CD14-positive monocyte (primary cell): ENCODE data around the gene THSD7B. TPM values are rescaled to one million over a fixed set of nuclear protein-coding genes. Genes with fewer than 3 reads are reported as not detected.
"Not testable (repeated sequence)": the region's sequence is repeated elsewhere in the genome, so short reads cannot be mapped to it uniquely, and the experiment has no call there.

Experiments used
- DNase-seq, 3 donors: peaks; one replicate each; pipeline ENCODE4 v3.0.0-alpha.2; 2011 to 2022
- H2AFZ ChIP-seq: 2 replicates; pipeline ENCODE4 v1.6.0; 2012; ENCODE audit warnings: mild to moderate bottlenecking, low read depth, low read length, inconsistent platforms; ENCODE audit not compliant: insufficient read depth, poor library complexity, severe bottlenecking
- H3K27ac ChIP-seq, 2 donors: 1 replicate in 1 of 2; 2 replicates in 1 of 2; pipeline ENCODE4 v1.5.1; 2012 to 2013; ENCODE audit warnings: low read length in 2 of 2, control low read depth in 1 of 2, inconsistent platforms in 1 of 2, low read depth in 1 of 2, mild to moderate bottlenecking in 1 of 2
- H3K27me3 ChIP-seq, 2 donors: one replicate each; pipeline versions ENCODE4 v1.6.0 to v1.6.1; 2011 to 2013; ENCODE audit warnings: low read length in 2 of 2; ENCODE audit not compliant: control insufficient read depth in 2 of 2, insufficient read depth in 2 of 2
- H3K36me3 ChIP-seq, 2 donors: replicated peaks in 1 of 2; 1 replicate in 1 of 2; 2 replicates in 1 of 2; pipeline versions ENCODE4 v1.5.1 to v1.6.1; 2012 to 2013; ENCODE audit warnings: low read length in 2 of 2, control low read depth in 1 of 2, inconsistent platforms in 1 of 2, mild to moderate bottlenecking in 1 of 2; ENCODE audit not compliant: insufficient read depth in 2 of 2, control insufficient read depth in 1 of 2
- H3K4me1 ChIP-seq, 2 donors: 1 replicate in 1 of 2; 2 replicates in 1 of 2; pipeline versions ENCODE4 v1.5.1 to v1.6.1; 2012 to 2013; ENCODE audit warnings: low read length in 2 of 2, control low read depth in 1 of 2, inconsistent platforms in 1 of 2, mild to moderate bottlenecking in 1 of 2, moderate library complexity in 1 of 2; ENCODE audit not compliant: insufficient read depth in 2 of 2, control insufficient read depth in 1 of 2
- H3K4me2 ChIP-seq: replicated peaks from 2 replicates; pipeline ENCODE3; 2012; ENCODE audit warnings: low read length, moderate library complexity, mild to moderate bottlenecking; ENCODE audit not compliant: poor library complexity, severe bottlenecking; ENCODE audit errors: extremely low read depth
- H3K4me3 ChIP-seq, 3 experiments: fragments of 200-600 bp in 1 of 3; sonication (generic) in 1 of 3; replicated peaks in 1 of 3; 1 replicate in 2 of 3; 2 replicates in 1 of 3; pipeline ENCODE4 v1.5.1; 2011 to 2013; ENCODE audit warnings: low read length in 3 of 3, mild to moderate bottlenecking in 3 of 3, control low read depth in 2 of 3, low read depth in 2 of 3, inconsistent platforms in 1 of 3, moderate library complexity in 1 of 3
- H3K79me2 ChIP-seq: 2 replicates; pipeline ENCODE4 v1.6.0; 2012; ENCODE audit warnings: mild to moderate bottlenecking, control low read depth, inconsistent platforms, low read length, moderate library complexity; ENCODE audit not compliant: insufficient read depth
- H3K9ac ChIP-seq: 2 replicates; pipeline ENCODE4 v1.6.0; 2017; ENCODE audit warnings: low read length, mild to moderate bottlenecking; ENCODE audit not compliant: insufficient read depth, poor library complexity, severe bottlenecking
- H3K9me3 ChIP-seq, 2 donors: replicated peaks in 1 of 2; 1 replicate in 1 of 2; 2 replicates in 1 of 2; pipeline versions ENCODE4 v1.5.1 to v1.6.1; 2012 to 2013; ENCODE audit warnings: low read length in 2 of 2, control low read depth in 1 of 2; ENCODE audit not compliant: control insufficient read depth in 1 of 2, insufficient read depth in 1 of 2
- H4K20me1 ChIP-seq: 2 replicates; pipeline ENCODE4 v1.6.0; 2012; ENCODE audit warnings: mild to moderate bottlenecking, low read length, control low read depth, moderate library complexity; ENCODE audit not compliant: insufficient read depth
- H3K27ac Mint-ChIP-seq, 7 donors: one replicate each; pipeline ENCODE4 v1.8.0; 2020; ENCODE audit warnings: mild to moderate bottlenecking in 7 of 7, mixed read lengths in 7 of 7, moderate library complexity in 6 of 7, inconsistent platforms in 2 of 7
- H3K27me3 Mint-ChIP-seq, 3 donors: one replicate each; pipeline ENCODE4 v1.8.0; 2021 to 2022; ENCODE audit warnings: low read depth in 3 of 3, mild to moderate bottlenecking in 3 of 3, mixed read lengths in 3 of 3, moderate library complexity in 3 of 3, inconsistent platforms in 1 of 3
- H3K36me3 Mint-ChIP-seq, 2 donors: one replicate each; pipeline ENCODE4 v1.8.0; 2020; ENCODE audit warnings: mixed read lengths in 2 of 2, inconsistent platforms in 1 of 2, mild to moderate bottlenecking in 1 of 2
- H3K4me1 Mint-ChIP-seq: one replicate; pipeline ENCODE4 v1.8.0; 2020; ENCODE audit warnings: mild to moderate bottlenecking, mixed read lengths
- H3K4me3 Mint-ChIP-seq, 2 donors: one replicate each; pipeline ENCODE4 v1.8.0; 2020; ENCODE audit warnings: mild to moderate bottlenecking in 2 of 2, mixed read lengths in 2 of 2, moderate library complexity in 1 of 2
- H3K9me3 Mint-ChIP-seq, 7 donors: one replicate each; pipeline ENCODE4 v1.8.0; 2020 to 2022; ENCODE audit warnings: mixed read lengths in 7 of 7, mild to moderate bottlenecking in 6 of 7, moderate library complexity in 6 of 7, inconsistent platforms in 2 of 7
- WGBS: methylation state at CpG from one replicate; pipeline ENCODE4 v1.1.5; 2013; ENCODE audit warnings: missing lambda C conversion rate; ENCODE audit not compliant: insufficient coverage; 5-methylcytosine and 5-hydroxymethylcytosine counted together
- intact Hi-C, 2 donors: fragments of 100-400 bp; cut with micrococcal nuclease; formaldehyde crosslinking; loops; one replicate each; pipeline versions ENCODE4 v1.15.0 to v1.15.1; 2023
- polyA plus RNA-seq, 3 donors: library from polyadenylated mRNA; depleted of rRNA in 1 of 3; unstranded in 2 of 3; stranded (reverse) in 1 of 3; fragments of 300-500 nt in 2 of 3; fragments of >200 nt in 1 of 3; fragmentation: Illumina TruSeq in 2 of 3; gene quantifications; 1 replicate in 2 of 3; 2 replicates in 1 of 3; pipeline ENCODE4 v1.2.3, GENCODE V29; 2012 to 2021
- TF ChIP-seq, protein P1 (sequence below): fragments of 200-600 bp; IDR thresholded peaks from one replicate; pipeline ENCODE4 v1.8.0; 2022; ENCODE audit warnings: antibody characterized with exemption, mild to moderate bottlenecking

The THSD7B gene
- polyA plus RNA-seq, 3 donors, result not detected

- Histone ChIP-seq H3K9me3 (peaks cover 0 to 7% of the 10 kb centered on the region in 2 donors), H3K4me1 (no peaks in the 10 kb centered on the region), H3K36me3 (no peaks in the 10 kb centered on the region), H3K9ac (no peak overlapping the region), H2AFZ (no peak overlapping the region), H3K4me3 (no peak overlapping the region), H3K4me2 (no peak overlapping the region), H3K27ac (no peak overlapping the region), H3K79me2 (no peaks in the 10 kb centered on the region), H4K20me1 (no peaks in the 10 kb centered on the region), H3K27me3 (no peaks in the 10 kb centered on the region)
- H3K27ac Mint-ChIP-seq, result no peak overlapping the region
- no peak overlapping the region for H3K4me3 Mint-ChIP-seq
- WGBS, result no CpG with 5 or more reads among the region's 1 CpG
- peaks cover 0 to 4% (median 0%) of the 10 kb centered on the region in 7 donors for H3K9me3 Mint-ChIP-seq
- H3K4me1 Mint-ChIP-seq, result no peaks in the 10 kb centered on the region
- H3K27me3 Mint-ChIP-seq, result no peaks in the 10 kb centered on the region
- DNase-seq, result no peak
- TF ChIP-seq, protein P1, sequence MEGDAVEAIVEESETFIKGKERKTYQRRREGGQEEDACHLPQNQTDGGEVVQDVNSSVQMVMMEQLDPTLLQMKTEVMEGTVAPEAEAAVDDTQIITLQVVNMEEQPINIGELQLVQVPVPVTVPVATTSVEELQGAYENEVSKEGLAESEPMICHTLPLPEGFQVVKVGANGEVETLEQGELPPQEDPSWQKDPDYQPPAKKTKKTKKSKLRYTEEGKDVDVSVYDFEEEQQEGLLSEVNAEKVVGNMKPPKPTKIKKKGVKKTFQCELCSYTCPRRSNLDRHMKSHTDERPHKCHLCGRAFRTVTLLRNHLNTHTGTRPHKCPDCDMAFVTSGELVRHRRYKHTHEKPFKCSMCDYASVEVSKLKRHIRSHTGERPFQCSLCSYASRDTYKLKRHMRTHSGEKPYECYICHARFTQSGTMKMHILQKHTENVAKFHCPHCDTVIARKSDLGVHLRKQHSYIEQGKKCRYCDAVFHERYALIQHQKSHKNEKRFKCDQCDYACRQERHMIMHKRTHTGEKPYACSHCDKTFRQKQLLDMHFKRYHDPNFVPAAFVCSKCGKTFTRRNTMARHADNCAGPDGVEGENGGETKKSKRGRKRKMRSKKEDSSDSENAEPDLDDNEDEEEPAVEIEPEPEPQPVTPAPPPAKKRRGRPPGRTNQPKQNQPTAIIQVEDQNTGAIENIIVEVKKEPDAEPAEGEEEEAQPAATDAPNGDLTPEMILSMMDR, result no peak
- intact Hi-C loops, result no loop called here
- H3K36me3 Mint-ChIP-seq, result no peaks in the 10 kb centered on the region
Observed at GRCh38 chr2:137696916-137697315, 931.6 kb downstream of the THSD7B start.

DNA sequence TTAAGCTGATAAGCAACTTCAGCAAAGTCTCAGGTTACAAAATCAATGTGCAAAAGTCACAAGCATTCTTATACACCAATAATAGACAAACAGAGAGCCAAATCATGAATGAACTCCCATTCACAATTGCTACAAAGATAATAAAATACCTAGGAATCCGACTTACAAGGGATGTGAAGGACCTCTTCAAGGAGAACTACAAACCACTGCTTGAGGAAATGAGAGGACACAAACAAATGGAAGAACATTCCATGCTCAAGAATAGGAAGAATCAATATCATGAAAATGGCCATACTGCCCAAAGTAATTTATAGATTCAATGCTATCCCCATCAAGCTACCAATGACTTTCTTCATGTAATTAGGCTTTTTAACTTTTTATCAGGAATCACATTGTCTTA lies 934.9 kb downstream of the THSD7B start:
- intact Hi-C loops, H3K4me3 Mint-ChIP-seq, H3K4me2 ChIP-seq, H3K4me3 ChIP-seq, H3K79me2 ChIP-seq, H3K36me3 ChIP-seq, H3K27ac ChIP-seq, H3K27me3 Mint-ChIP-seq, H3K4me1 Mint-ChIP-seq, H3K27me3 ChIP-seq, H2AFZ ChIP-seq, DNase-seq, H4K20me1 ChIP-seq, H3K27ac Mint-ChIP-seq, H3K9me3 ChIP-seq, H3K4me1 ChIP-seq, H3K36me3 Mint-ChIP-seq, H3K9ac ChIP-seq, H3K9me3 Mint-ChIP-seq: not testable (repeated sequence)
- WGBS, result 80% methylated on average over 1 of the region's 1 CpG
